Suppressor macrophage treated with lipopolysaccharide for 4 hours (primary cell): ENCODE data around the gene KCNRG.
A peak's percentile ranks its signal among the peaks of the same experiment; 100 is the strongest.
"Not testable (repeated sequence)": the region's sequence is repeated elsewhere in the genome, so short reads cannot be mapped to it uniquely, and the experiment has no call there.

ENCODE experiments used
- DNase-seq: peaks from one replicate; pipeline ENCODE4 v3.0.0-alpha.2; 2020

Gene KCNRG

DNA sequence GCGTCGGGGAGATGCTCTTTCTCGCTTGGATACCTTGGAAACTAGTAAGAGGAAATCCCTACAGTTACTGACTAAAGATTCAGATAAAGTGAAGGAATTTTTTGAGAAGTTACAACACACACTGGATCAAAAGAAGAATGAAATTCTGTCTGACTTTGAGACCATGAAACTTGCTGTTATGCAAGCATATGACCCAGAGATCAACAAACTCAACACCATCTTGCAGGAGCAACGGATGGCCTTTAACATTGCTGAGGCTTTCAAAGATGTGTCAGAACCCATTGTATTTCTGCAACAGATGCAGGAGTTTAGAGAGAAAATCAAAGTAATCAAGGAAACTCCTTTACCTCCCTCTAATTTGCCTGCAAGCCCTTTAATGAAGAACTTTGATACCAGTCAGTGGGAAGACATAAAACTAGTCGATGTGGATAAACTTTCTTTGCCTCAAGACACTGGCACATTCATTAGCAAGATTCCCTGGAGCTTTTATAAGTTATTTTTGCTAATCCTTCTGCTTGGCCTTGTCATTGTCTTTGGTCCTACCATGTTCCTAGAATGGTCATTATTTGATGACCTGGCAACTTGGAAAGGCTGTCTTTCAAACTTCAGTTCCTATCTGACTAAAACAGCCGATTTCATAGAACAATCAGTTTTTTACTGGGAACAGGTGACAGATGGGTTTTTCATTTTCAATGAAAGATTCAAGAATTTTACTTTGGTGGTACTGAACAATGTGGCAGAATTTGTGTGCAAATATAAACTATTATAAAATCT is 2.7 kb upstream of the KCNRG start:
- no peak for DNase-seq

DNA sequence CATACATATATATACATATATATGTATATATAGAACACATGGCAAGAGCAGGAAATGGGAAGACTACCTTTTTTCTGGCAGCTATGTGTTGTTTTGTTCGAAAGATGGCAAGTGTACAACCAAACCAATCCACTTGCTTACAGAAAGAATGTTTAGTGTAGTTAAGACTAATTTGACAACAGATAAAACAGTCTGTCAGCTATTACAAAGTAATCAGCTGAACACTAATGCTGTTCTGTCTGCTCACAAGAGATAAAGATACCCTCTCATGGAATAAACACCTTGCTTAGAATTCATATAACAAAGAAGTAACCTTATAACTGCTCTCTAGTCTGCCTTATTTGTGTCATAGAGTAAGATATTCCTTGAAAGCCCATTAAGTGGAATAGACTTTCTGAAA is 858 bp upstream of the KCNRG start:
- DNase-seq = no peak

DNA sequence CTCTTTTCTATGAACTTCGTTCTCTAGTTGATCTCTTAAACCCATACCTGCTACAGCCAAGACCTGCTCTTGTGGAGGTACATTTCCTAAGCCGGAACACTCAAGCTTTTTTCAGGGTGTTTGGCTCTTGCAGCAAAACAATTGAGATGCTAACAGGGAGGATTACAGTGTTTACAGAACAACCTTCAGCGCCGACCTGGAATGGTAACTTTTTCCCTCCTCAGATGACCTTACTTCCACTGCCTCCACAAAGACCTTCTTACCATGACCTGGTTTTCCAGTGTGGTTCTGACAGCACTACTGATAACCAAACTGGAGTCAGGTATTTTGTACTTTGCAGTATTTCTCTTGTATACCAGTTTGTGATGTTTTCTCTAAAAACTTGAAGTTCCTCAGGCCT is 506 bp downstream of the KCNRG start:
- DNase-seq = no peak

DNA sequence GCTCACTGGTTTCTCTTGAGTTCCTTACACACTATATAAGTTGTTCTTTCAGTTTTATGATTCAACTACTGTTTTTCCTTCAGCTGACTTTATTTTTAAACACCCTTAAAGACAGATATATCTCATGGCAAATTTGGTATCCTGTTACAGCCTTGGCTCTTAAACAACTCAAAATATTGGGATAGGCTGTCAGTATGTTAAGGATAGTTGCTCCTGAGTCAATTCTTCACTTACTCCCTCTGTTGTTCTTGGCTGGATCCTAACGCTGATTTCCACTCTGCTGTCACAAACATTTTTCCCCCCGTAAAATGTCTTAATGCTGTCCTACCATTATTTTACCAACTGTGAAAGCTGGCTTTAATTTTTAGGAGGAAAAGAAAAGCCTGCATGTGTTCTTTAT is 1.2 kb downstream of the KCNRG start:
- no peak for DNase-seq

DNA sequence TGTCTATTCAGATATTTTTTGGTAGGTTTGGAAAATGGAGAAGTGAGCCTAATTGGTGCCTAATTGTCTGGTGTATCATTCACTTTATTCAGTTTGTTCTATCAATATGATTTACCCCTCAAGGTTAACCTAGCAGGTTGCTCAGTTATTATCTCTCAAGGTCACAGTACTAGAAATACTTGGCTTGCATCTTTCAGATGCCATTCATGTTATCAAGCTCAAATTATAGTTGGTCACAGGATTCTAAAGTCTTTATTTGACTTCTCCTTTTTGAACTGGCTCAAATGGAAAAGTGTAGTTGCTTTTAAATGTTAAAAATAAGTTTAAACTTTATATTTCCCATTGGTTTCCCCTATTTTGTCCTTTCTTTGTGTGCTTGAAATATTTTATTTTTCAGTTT is 2.6 kb downstream of the KCNRG start:
- DNase-seq = no peak

DNA sequence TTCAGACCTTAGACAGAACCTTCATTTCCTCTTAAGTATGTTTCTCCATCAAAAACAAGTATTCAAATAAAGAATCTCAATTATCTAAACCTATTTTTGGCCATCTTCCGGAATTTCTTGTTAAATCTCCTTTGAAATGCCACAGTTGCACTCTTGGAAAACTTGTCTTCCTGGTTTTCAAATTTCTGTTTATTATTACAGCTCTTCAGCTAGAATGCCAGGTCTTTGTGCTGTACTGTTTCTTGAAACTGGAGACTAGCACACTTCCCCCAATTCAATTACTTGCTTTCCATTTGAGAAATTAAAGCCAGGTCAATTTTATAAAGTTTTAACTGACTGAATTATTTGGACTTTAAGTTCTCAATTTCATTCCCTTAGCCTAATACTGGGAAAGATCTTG is 10.2 kb downstream of the KCNRG start:
- no peak for DNase-seq

DNA sequence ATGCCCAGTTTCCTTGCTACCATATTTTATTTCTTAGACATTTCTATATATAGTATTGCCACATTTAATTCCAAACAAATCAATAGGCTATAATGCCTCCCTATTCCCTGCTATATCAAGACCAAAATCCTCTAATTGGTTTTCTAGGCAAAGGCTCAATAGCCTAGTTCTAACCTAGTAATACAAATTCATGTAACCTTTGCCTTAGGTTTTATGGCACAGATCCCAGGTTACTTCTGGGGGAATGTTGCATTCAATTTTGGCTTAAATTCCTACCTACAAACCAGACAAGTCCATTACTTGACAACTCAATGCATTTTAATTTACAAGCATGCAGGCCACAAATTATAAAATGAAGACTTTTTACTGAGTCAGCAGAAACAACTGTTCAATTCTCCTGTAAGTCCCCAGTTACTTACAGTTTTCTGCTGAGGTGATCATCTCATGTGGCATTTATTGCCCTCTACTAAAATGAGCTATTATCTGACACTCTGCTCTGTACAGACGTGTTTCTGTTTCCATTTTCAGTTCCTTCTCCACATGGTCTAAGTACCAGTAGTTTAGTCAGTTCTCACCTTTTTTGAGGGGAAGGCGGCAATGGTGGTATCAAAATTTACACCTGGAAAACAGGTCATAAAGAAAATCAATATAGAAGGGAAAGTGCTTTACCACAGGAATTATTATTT is 11.7 kb downstream of the KCNRG start:
- no peak for DNase-seq

DNA sequence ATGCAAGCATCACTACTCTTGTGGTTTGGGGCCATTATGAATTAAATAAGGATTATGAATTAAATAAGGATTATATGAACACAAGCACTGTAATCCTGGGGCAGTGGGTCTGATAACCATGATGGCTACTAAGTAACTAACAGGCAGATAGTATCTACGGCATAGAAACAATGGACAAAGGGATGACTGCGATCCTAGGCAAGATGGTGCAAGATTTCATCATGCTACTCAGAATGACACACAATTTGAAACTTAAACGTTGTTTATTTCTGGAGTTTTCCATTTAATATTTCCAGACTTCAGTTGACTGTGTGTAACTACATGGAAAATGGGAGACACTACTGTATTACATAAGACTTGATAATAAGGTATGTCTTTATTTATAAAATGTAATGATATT is 15.1 kb downstream of the KCNRG start:
- peak; percentile 6 for DNase-seq

DNA sequence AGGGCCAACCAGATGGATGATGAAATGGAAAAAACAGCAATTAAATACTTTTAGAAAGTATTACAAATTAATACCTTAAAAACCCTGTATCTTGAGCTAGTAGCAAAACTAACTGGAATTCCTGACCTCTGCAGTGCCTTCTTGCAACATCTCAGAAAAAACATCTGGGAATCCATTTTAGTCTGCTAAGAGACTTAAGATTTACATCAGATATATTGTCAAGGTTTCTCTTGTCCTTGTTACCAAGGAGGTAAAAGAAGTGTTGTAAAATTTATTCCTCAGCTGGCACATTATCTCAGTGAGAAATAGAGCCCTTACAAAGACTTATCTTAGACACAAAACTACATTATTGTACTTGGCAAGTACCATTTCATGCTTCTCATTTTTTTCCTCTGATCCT is 18.5 kb downstream of the KCNRG start:
- no peak for DNase-seq

DNA sequence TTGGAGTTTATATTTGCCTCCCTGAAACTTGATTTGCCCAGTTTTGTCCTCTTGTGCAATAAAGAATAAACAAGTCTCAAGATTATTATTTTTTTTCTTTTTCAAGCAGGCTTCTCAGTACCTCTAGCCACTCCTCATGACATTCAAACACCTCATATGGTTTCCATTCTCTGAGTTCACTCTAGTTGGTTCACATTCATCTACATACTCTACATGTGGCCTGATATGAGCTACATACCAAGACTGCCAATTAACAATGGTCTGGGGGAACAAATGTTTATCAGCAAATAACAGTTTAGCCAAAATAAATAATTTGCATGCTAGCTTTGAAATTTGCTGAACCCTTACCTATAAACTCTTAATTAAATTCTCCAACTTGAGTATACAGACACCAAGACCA is 22.5 kb downstream of the KCNRG start:
- no peak for DNase-seq

DNA sequence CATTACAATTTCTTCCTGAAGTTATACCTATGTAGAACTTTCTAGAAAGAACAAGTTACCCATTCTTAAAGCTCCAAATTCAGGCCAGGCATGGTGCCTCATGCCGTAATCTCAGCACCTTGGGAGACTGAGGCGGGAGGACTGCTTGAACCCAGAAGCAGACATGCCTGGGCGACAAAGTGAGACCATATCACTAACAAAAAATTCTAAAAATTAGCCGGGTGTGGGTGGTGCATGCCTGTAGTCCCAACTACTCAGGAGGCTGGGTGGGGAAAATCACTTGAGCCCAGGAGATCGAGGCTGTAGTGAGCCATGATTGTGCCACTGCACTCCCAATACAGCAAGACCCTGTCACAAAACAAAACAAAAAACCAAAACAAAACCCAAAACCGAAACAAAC is 23.0 kb downstream of the KCNRG start:
- DNase-seq = no peak

DNA sequence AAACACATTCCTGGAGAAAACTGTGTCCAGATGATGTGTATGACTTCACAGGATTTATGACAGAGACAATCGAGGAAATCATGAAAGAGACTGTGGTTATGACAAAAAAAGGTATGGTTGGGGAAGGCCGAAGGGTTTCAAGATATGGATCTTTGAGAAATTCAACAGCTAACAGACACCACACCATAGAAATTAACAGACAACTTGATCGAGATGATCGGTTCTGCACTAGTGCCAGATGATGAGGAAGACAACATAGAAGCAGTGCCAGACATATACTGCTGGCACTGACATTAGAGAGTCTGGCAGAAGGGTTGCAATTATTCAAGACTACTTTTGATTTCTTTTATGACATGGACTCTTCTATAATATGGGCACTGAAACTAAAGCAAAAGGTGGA is 37.2 kb downstream of the KCNRG start:
- DNase-seq = no peak

DNA sequence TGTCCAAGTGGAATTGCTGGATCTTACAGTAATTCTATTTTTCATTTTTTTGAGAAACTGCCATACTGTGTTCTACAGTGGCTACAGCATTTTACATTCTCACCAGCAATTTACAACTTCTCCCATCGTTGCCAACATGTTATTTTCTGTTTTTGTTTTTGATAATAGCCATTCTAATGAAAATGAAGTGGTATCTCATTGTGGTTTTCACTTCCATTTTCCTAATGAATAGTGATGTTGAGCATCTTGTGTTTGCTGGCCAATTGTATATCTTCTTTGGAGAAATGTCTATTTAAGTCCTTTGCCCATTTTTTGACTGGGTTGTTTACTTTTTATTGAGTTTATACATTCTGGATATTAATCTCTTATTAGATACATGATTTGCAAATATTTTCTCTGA is 38.6 kb downstream of the KCNRG start:
- no peak for DNase-seq

DNA sequence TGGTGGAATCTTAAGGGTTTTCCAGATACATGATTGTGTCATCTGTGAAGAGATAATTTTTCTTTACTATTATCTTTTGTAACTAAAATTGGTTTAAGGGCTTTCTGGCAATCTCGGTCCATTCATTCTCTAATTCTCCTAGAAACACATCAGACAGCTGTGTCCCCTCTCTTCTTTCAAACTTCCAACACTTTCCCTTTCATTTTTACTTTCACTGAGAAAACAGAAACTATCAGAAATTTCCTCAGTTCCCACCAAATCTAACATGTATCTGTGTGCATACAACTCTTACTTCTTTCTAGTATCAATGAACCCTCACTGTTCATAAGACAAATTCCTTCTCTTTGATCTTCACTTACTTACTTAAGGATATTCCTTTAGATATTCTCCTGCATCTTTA is 40.2 kb downstream of the KCNRG start:
- DNase-seq = peak; percentile 29

DNA sequence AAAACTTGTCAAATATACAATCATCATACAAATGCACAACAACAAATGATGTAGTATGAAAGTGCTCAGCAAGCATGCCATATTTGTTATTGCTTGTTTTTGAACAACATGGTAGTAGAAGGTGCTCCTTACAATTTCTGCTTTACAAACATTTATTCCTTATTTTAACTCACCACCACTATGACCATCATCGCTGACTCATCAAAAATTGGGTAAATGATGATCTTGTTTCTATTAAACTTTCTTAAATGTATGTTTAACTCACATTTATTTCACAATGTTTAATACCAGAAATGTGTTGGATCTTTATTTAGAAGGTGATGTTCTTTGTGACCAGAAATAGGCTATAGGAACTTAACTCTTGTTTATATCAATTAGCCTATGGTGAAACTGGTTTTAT is 45.5 kb downstream of the KCNRG start:
- DNase-seq = no peak

DNA sequence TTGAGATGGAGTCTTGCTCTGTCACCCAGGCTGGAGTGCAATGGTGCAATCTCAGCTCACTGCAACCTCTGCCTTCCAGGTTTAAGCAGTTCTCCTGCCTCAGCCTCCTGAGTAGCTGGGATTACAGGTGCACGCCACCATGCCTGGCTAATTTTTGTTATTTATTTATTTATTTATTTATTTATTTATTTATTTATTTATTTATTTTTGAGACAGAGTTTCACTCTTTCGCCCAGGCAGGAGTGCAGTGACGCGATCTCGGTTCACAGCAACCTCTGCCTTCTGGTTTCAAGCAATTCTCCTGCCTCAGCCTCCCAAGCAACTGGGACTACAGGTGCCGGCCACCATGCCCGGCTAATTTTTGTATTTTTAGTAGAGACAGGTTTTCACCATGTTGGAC is 47.1 kb downstream of the KCNRG start:
- not testable (repeated sequence) for DNase-seq

DNA sequence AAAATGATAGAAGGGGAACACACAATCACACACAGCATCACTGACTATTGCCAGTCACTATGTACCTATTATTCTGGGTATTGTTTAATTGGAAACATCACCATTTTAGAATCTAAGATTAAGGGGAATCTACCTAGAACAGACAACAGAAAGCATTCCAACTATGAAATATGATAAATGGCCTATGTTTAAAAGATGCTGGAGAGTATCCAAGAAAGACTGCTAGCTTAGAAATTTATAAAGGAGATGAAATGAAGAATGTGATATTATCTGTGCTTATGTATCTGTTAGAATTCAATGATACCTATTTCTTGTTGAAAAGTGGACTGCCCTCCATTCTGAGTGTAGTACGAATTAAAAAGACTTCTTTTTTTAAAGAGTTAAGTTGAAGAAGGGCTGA is 50.5 kb downstream of the KCNRG start:
- DNase-seq = no peak

DNA sequence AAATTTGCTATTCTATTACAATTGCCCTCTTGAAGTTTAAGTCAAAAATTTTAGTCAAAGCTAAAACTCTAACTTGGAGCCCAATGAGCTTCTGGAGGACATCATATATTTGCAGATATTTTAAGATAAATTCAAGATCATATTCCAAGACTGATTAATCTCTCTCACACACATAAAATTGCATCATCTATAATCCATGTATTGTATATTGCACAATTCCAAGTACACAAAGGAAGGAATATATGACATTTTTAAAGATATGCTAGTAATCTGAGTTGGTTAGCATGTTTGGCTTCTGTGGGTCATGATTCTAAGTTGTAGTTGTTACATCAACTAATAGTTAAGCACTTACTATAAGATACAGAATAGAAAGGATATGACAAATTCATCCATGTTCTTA is 53.3 kb downstream of the KCNRG start:
- DNase-seq = no peak

DNA sequence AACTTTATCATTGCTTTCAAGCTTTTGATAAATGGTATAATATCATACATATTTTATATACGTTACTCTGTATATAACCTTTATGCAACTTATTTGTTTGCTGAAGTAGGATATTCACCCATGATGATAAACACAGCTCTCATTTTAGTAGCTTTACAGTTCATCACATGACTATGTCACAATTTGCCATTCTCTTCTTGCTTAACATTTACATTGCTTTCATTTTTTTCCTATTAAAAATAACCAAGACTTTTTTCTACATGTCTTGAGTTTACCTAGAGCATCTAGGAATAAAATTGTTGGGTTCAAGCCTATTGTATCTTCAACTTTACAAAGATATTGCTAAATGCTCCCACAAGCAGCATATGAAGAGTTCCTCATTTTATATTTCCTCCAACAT is 54.0 kb downstream of the KCNRG start:
- peak; percentile 60 for DNase-seq

DNA sequence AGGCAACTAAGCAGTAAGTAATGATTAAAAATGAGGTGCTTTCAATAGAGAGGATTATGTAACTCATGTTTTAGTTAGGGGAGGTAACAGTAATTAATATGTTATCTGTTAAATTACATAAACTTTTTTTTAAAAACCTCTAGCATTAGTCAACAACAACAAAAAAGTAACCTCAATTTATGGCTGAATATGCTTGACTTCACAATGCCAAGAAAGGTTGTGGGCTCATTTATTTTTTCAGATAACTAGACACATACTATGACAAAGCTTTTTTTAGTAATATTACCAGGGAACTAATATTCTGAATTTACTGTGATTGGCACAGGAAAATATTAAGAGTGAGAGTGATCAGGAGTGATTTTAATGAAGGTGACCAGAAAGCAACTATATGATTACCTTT is 54.9 kb downstream of the KCNRG start:
- no peak for DNase-seq
